Natural killer cell (primary cell): ENCODE data around the gene ZMYM2. TPM values are rescaled to one million over a fixed set of nuclear protein-coding genes. Genes with fewer than 3 reads are reported as not detected.

Experiments used
- ATAC-seq, 3 donors: fragments of 150-1000 bp in 2 of 3; fragments of 200-7000 bp in 1 of 3; cut with Tn5 transposase; 1 replicate in 1 of 3; 2 replicates in 2 of 3; pipeline ENCODE4 v1.10.0; 2021; ENCODE audit warnings: mild to moderate bottlenecking in 2 of 3, moderate library complexity in 2 of 3
- DNase-seq, 2 donors: peaks; one replicate each; pipeline versions ENCODE4 v3.0.0 to v3.0.0-alpha.2; 2013 to 2021; ENCODE audit warnings: mixed read lengths in 1 of 2
- H3K27ac ChIP-seq: one replicate; pipeline ENCODE4 v1.5.1; 2013; ENCODE audit warnings: mild to moderate bottlenecking, low read length
- H3K27me3 ChIP-seq: one replicate; pipeline ENCODE4 v1.6.1; 2013; ENCODE audit warnings: low read length; ENCODE audit not compliant: control insufficient read depth, insufficient read depth
- H3K36me3 ChIP-seq: one replicate; pipeline ENCODE4 v1.6.1; 2013; ENCODE audit warnings: low read length; ENCODE audit not compliant: control insufficient read depth, insufficient read depth
- H3K4me1 ChIP-seq: one replicate; pipeline ENCODE4 v1.6.1; 2013; ENCODE audit warnings: low read length; ENCODE audit not compliant: control insufficient read depth, insufficient read depth
- H3K4me3 ChIP-seq: one replicate; pipeline ENCODE4 v1.5.1; 2013; ENCODE audit warnings: low read length
- H3K9me3 ChIP-seq: one replicate; pipeline ENCODE4 v1.6.1; 2013; ENCODE audit warnings: low read length; ENCODE audit not compliant: control insufficient read depth, insufficient read depth
- H3K27ac Mint-ChIP-seq, 2 donors: one replicate each; pipeline ENCODE4 v1.8.0; 2022; ENCODE audit warnings: mild to moderate bottlenecking in 2 of 2, mixed read lengths in 2 of 2, moderate library complexity in 1 of 2
- H3K27me3 Mint-ChIP-seq, 2 donors: one replicate each; pipeline ENCODE4 v1.8.0; 2022; ENCODE audit warnings: low read depth in 2 of 2, mixed read lengths in 2 of 2
- H3K36me3 Mint-ChIP-seq: one replicate; pipeline ENCODE4 v1.8.0; 2022; ENCODE audit warnings: mixed read lengths
- H3K4me1 Mint-ChIP-seq, 2 donors: one replicate each; pipeline ENCODE4 v1.8.0; 2022; ENCODE audit warnings: mixed read lengths in 2 of 2
- H3K4me3 Mint-ChIP-seq: one replicate; pipeline ENCODE4 v1.8.0; 2022; ENCODE audit warnings: mild to moderate bottlenecking, moderate library complexity, mixed read lengths
- H3K9me3 Mint-ChIP-seq, 2 donors: one replicate each; pipeline ENCODE4 v1.8.0; 2022; ENCODE audit warnings: mixed read lengths in 2 of 2
- CTCF ChIP-seq: fragments of 200-600 bp; IDR thresholded peaks from one replicate; pipeline ENCODE4 v1.8.0; 2022; ENCODE audit warnings: antibody characterized with exemption
- WGBS: methylation state at CpG from one replicate; pipeline ENCODE4 v1.1.7; 2013; ENCODE audit warnings: missing lambda C conversion rate; ENCODE audit not compliant: insufficient coverage; 5-methylcytosine and 5-hydroxymethylcytosine counted together
- intact Hi-C: fragments of 100-400 bp; cut with micrococcal nuclease; formaldehyde crosslinking; loops from one replicate; pipeline ENCODE4 v1.14.2; 2022
- total RNA-seq, 4 donors: library from RNA; stranded (reverse); fragments of 120-200 nt in 1 of 4; gene quantifications; one replicate each; pipeline versions ENCODE4 v1.2.3 to v1.2.4, GENCODE V29; 2013 to 2022

Gene ZMYM2
- total RNA-seq, 3 donors from 2014 or later (not counting 1 experiment from before 2014, with no cell fraction given) = 82.1 to 101 (median 87.0) TPM

- Mint-ChIP-seq H3K4me3 (no peak overlapping the region), H3K4me1 (no peaks in the 10 kb centered on the region), H3K27me3 (peaks cover 34 to 38% of the 10 kb centered on the region in 2 donors), H3K27ac (no peak overlapping the region), H3K9me3 (no peaks in the 10 kb centered on the region), H3K36me3 (no peaks in the 10 kb centered on the region)
- no peak for TF ChIP-seq CTCF
- 28% methylated on average over 52 of the region's 56 CpGs for WGBS
- H3K4me1 ChIP-seq = peaks cover 5% of the 10 kb centered on the region
- ATAC-seq (no peak), DNase-seq (peak in 1 of 2 donors; percentile 61)
- intact Hi-C loops = no loop called here
- H3K27ac ChIP-seq = no peak overlapping the region
- peaks cover 15% of the 10 kb centered on the region for H3K27me3 ChIP-seq
- H3K36me3 ChIP-seq = no peaks in the 10 kb centered on the region
- H3K9me3 ChIP-seq = no peaks in the 10 kb centered on the region
- no peak overlapping the region for H3K4me3 ChIP-seq
Measured at GRCh38 chr13:20136781-20137703, 178.5 kb downstream of the ZMYM2 start.

- TF ChIP-seq CTCF = no peak
- peaks cover 5% of the 10 kb centered on the region for H3K4me1 ChIP-seq
- H3K4me1 Mint-ChIP-seq = no peaks in the 10 kb centered on the region
- H3K27me3 ChIP-seq = peaks cover 20% of the 10 kb centered on the region
- 83% methylated on average over 2 of the region's 2 CpGs for WGBS
- H3K27me3 Mint-ChIP-seq = peaks cover 35 to 39% of the 10 kb centered on the region in 2 donors
- intact Hi-C loops = no loop called here
- H3K36me3 Mint-ChIP-seq = no peaks in the 10 kb centered on the region
- ATAC-seq (no peak), DNase-seq (no peak)
- H3K4me3 ChIP-seq = no peak overlapping the region
- H3K27ac Mint-ChIP-seq = no peak overlapping the region
- H3K4me3 Mint-ChIP-seq = no peak overlapping the region
- H3K36me3 ChIP-seq = no peaks in the 10 kb centered on the region
- no peaks in the 10 kb centered on the region for H3K9me3 ChIP-seq
- H3K27ac ChIP-seq = no peak overlapping the region
- no peaks in the 10 kb centered on the region for H3K9me3 Mint-ChIP-seq
Measured at GRCh38 chr13:20137875-20138274, 179.3 kb downstream of the ZMYM2 start.

- peaks cover 18% of the 10 kb centered on the region for H3K27me3 ChIP-seq
- TF ChIP-seq CTCF = no peak
Measured at GRCh38 chr13:20140487-20140886, 182.0 kb downstream of the ZMYM2 start.

More at GRCh38 chr13:20140487-20140886, 182.0 kb downstream of the ZMYM2 start:
- intact Hi-C loops = no loop called here
- Histone ChIP-seq H3K9me3 (no peaks in the 10 kb centered on the region), H3K4me3 (no peak overlapping the region), H3K4me1 (peaks cover 5% of the 10 kb centered on the region), H3K36me3 (no peaks in the 10 kb centered on the region), H3K27ac (no peak overlapping the region)
- DNase-seq = no peak
- 78% methylated on average over 4 of the region's 4 CpGs for WGBS
- no peaks in the 10 kb centered on the region for H3K36me3 Mint-ChIP-seq
- no peak for ATAC-seq
- H3K27me3 Mint-ChIP-seq = peaks cover 37 to 52% of the 10 kb centered on the region in 2 donors
- H3K4me3 Mint-ChIP-seq = no peak overlapping the region
- no peaks in the 10 kb centered on the region for H3K4me1 Mint-ChIP-seq
- H3K9me3 Mint-ChIP-seq = no peaks in the 10 kb centered on the region
- H3K27ac Mint-ChIP-seq = no peak overlapping the region

Other genes with a start within 250 kb of the ZMYM2 start
- gene PSPC1, start 175.8 kb upstream of the ZMYM2 start, total RNA-seq = 100 to 1,000 TPM in 2 of 3 donors, 10 to 100 TPM in 1; 94.1 to 110 (median 107) TPM
- gene ZMYM5, start 95.1 kb upstream of the ZMYM2 start, total RNA-seq = 10 to 100 TPM; 29.5 to 37.4 (median 36.0) TPM
- gene GJA3, start 202.3 kb downstream of the ZMYM2 start, total RNA-seq = under 1 TPM in 1 of 3 donors, not detected in 2; 0.18 TPM
- gene GJB2, start 234.2 kb downstream of the ZMYM2 start, total RNA-seq = under 1 TPM in 1 of 3 donors, not detected in 2; 0.40 TPM